Kidney capillary endothelial cell (primary cell): Measurements from ENCODE around the gene HAUS1.
"Not testable (repeated sequence)": the region's sequence is repeated elsewhere in the genome, so short reads cannot be mapped to it uniquely, and the experiment has no call there.

Source experiments
- DNase-seq: peaks from one replicate; pipeline ENCODE4 v3.0.0-alpha.2; 2018; ENCODE audit warnings: low spot score

The HAUS1 gene

DNA sequence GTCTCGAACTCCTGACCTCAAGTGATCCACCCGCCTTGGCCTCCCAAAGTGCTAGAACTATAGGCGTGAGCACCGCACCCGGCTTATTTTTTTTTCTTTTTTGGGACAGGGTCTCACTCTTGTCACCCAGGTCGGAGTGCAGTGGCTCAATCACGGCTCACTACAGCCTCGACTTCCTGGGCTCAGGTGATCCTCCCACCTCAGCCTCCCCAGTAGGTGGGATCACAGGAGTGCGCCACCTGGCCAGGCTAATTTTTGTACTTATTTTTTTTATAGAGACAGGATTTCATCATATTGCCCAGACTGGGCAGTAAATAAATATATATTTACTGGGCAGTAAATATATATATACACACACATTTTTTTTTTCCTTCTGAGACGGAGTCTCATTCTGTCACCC lies 8.7 kb upstream of the HAUS1 start:
- no peak for DNase-seq

GRCh38 chr18:46096651-46097300 lies 7.4 kb upstream of the HAUS1 start:
- no peak for DNase-seq

DNA sequence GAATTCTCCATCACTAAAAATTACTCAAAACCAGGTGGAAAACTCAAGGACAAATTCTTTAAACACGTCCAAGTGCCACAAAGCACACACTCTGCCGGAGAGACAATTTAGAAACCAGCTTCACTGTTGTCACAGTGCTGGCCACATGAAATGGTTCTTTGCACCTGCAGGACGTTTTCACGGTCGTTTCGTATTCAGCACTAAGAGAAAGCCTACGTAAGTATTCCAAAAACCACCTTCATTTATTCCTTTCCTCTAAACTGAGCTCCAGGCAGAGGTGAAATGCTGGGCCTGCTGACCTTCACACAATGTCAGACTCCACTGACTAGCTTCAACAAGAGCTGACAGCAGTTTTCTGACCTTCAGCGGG lies 6.8 kb upstream of the HAUS1 start:
- DNase-seq: no peak

GRCh38 chr18:46097801-46098615 lies 6.2 kb upstream of the HAUS1 start, which contains the start of gene ATP5F1A:
TSS of gene ATP5F1A (minus strand) at chr18:46098296. CDS start at chr18:46098231, 65 bp downstream.
- DNase-seq: peak; percentile 78

- DNase-seq: no peak
Observed at GRCh38 chr18:46098616-46098933, 5.6 kb upstream of the HAUS1 start.

DNA sequence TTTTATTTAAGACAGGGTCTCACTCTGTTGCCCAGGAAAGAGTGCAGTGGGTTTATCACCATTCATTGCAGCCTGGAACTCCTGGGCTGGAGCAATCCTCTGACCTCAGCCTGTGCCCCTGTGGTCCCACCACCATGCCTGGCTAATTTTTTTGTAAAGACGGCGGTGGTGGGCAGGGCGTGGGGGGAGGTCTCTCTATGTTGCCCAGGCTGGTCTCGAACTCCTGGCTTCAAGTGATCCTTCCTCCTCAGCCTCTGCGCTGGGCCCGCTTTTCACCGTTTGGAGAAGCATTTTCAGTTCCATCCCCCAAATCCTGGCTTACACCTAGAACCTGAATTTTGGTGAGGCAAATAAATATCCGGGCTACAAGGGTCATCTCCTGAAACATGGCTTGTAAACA lies 4.7 kb upstream of the HAUS1 start:
- no peak for DNase-seq

- no peak for DNase-seq
Observed at GRCh38 chr18:46109386-46109785, 5.2 kb downstream of the HAUS1 start.

GRCh38 chr18:46110406-46110805 lies 6.2 kb downstream of the HAUS1 start:
- no peak for DNase-seq

DNA sequence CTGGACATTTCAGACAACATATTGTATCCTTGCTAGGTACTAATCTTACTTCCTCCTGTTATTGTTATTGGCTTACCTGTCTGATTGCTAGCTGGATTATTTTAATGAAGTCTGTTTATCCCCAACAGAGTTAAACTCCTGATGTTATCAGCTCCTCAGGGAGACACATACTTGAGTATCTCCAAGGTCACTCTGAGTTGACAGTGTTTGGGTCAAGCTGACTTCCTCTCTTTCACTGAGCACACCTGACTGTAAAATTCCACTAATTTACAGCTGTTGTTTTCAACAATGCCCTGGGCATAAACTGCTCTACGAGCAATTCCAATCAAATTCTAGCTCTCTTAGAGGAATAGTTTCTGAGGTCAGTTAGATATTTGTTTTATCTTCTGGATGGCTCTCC lies 9.6 kb downstream of the HAUS1 start:
- DNase-seq: no peak

GRCh38 chr18:46126625-46127024 lies 22.4 kb downstream of the HAUS1 start:
- DNase-seq: not testable (repeated sequence)

DNA sequence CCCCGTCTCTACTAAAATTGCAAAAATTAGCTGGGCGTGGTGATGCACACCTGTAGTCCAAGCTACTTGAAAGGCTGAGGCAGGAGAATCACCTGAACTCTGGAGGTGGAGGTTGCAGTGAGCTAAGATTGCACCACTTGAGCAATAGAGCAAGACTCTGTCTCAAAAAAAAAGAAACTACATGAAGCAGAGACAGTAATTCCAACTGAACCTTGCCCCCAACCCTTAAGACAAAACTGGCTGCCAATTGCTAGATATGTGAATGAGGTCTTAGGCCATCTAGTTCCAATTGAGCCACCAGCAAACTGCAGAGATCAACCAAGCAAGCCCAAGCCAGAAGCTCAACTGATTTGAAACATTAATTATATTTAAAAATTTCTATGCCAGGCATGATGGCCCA lies 25.9 kb downstream of the HAUS1 start:
- no peak for DNase-seq

GRCh38 chr18:46130549-46130948 lies 26.4 kb downstream of the HAUS1 start:
- DNase-seq: not testable (repeated sequence)

- no peak for DNase-seq
Observed at GRCh38 chr18:46133534-46133933, 29.3 kb downstream of the HAUS1 start.

GRCh38 chr18:46134920-46135675 lies 30.9 kb downstream of the HAUS1 start:
- no peak for DNase-seq

DNA sequence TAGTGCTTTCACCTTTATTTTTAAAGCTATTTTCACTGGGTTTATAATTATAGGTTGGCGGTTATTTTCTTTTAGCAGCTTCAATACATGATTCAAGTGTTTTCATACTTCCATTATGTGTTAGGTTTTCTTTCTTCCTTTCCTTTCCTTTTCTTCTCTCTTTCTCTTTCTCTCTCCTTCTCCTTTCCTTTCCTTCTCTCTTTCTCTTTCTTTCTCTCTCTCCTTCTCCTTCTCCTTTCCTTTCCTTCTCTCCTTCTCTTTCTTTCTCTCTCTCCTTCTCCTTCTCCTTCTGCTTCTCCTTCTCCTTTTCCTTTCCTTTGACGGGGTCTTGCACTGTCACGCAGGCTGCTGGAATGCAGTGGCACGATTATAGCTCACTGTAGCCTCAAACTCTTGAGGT lies 36.0 kb downstream of the HAUS1 start:
- no peak for DNase-seq

- no peak for DNase-seq
Observed at GRCh38 chr18:46141199-46141598, 37.0 kb downstream of the HAUS1 start.

GRCh38 chr18:46148810-46149209 lies 44.6 kb downstream of the HAUS1 start:
- peak; percentile 43 for DNase-seq

DNA sequence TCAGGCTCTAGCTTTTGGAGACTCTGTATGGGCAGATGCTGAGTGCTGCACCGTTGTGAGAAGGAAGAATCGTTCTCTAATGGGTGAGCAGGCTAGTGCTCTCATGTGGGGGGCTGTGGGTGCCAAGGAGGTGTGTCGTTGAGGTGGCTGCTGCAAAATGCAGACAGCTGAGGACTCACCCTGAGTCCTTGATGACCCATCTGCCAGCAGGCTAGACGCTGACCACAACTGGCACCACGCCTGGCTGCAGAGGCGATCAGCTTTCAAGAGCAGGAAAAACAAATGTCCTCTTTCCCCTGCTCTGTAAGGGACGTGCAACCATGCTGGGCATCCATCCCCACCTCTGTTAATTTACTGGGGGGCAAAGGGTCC lies 48.2 kb downstream of the HAUS1 start:
- DNase-seq: no peak

DNA sequence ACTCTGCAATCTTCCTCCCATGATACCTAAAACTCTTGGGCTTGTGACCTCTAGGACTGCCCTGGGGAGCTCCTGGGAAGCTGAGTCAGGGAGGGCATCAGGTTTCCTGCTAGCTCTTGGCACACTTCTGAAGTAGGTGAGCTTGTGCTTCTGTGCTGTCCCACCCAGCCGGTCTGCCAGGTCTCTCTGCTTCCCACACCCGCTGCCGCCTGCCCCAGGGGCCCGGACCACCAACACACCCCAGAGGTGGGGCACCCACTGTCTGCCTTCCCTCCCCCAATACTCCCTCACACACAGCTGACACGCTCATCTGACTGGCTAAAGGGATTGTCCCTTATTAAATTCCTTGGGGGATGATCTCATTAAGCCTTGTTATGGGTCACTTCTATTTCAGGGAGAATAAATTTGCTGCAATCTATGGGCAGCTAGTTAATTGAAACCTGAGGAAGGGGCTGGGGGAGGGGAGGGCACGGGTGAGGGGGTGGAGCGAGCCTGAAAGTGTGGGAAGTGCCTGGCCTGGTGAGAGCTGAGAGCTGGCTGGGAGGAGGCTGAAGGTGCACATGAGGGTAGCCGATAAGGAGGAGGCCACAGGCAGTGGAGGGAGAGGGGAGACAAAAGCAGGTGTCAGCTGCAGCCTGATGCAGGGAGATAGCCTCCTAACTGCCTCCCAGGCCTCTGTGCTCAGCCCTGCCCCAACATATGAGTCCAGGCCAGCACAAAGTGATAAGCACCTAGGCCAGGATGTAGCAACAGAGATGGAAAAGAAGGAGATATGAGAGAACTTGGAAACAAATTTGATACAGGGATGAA lies 48.8 kb downstream of the HAUS1 start:
- DNase-seq: no peak

- peak; percentile 58 for DNase-seq
Observed at GRCh38 chr18:46155641-46156051, 51.5 kb downstream of the HAUS1 start.

DNA sequence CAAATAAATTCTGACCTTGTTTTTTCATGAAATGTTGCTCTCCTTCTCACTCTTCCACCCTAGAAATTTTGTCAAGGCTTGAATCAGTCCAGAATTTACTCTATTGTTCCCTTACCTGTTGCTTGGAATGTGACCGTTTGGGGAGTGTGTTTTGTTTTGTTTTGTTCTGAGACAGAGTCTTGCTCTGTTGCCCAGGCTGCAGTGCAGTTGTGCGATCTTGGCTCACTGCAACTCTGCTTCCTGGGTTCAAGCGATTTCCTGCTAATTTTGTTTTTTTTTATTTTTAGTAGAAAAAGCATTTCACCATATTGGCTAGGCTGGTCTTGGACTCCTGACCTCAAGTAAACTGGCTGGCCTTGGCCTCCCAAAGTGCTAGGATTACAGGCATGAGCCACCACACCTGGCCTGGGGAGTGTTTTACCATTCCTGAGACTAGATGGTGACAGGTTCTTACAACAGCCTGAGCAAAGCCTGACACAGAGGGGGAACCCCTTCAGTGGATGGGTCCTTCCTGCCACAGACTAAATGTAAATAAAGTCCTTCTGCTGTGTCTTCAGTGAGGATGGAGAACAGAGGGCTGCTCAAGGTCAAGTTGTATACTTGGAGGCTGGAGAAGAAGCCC lies 52.0 kb downstream of the HAUS1 start:
- no peak for DNase-seq

- DNase-seq: no peak
Observed at GRCh38 chr18:46156843-46157242, 52.7 kb downstream of the HAUS1 start.
